ENCODE measurements around the gene TIGD7. TPM values are rescaled to one million over a fixed set of nuclear protein-coding genes. Genes with fewer than 3 reads are reported as not detected.
A peak's percentile ranks its signal among the peaks of the same experiment; 100 is the strongest.

TIGD7 gene, protein sequence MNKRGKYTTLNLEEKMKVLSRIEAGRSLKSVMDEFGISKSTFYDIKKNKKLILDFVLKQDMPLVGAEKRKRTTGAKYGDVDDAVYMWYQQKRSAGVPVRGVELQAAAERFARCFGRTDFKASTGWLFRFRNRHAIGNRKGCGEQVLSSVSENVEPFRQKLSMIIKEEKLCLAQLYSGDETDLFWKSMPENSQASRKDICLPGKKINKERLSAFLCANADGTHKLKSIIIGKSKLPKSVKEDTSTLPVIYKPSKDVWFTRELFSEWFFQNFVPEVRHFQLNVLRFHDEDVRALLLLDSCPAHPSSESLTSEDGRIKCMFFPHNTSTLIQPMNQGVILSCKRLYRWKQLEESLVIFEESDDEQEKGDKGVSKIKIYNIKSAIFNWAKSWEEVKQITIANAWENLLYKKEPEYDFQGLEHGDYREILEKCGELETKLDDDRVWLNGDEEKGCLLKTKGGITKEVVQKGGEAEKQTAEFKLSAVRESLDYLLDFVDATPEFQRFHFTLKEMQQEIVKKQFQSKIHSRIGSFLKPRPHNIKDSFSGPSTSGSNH
- 1 to 10 TPM in 2 of 4 donors, under 1 TPM in 1, not detected in 1; 0.20 to 4.3 (median 2.5) TPM for total RNA-seq

DNA sequence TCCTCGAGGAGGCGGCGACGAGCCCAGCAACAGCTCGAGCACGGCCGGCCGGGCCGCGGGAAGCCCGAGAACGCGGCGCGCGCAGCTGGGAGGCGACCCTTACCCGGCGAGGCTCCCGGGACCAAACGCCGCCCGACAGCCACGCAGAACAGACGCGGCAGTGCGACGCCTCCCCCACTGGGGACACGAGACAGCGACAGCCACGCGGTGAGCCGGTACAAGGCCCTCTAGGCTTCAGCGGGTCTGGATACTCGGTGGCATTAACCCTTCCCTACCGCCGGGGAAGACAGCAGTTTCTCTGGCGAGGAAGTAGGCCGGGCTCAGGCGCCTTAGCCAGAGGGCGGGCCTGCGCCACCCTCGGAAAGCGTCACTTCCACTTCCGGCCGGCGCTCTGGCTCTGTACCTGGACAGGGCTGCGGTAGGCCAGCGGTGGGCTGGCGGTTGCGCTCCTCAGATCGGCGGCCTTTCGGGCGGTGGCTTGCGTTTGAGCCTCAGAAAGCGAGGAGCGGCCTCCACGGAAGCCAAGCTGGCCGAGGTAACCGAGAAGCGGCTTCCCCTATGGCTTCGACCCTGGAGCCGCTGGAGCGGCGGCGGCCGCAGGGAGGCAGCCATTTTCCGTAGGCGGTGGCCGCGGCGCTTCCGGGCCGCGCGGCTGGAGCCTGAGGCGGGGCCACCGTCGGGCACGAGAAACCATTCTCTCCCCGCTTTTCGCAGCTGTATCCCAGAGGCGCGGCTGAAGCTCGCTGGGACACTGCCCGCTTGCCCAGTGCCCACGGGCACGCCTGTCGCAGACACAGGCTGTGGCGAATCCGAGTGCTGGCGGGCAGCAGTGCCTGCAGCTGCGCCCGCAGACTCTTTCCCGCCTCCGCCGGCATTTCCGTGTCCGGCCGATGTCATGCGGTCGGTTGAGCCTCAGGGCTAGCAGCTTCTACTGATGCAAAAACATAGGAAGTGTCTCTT, at the start of gene TIGD7, which contains the start of gene ZNF75A:
Gene TIGD7, minus strand, starts transcription at position 322 of the 960 bp plus-strand sequence. CDS start 4,816 bp downstream, outside the sequence.
Gene ZNF75A, plus strand, starts transcription at position 389 of the 960 bp plus-strand sequence. CDS start 2,932 bp downstream, outside the sequence.
- intact Hi-C loops (cut with DNase I; ENCODE audit: low total_unique reads) = no loop called here
- peaks cover 59 to 80% of the 10 kb centered on the region in 2 donors for H3K9me3 ChIP-seq
- TF ChIP-seq EP300 (IDR thresholded peaks at IDR 0.05; ENCODE audit: low read depth) (no peak), POLR2A (IDR thresholded peaks at IDR 0.05) (peak; percentile 89), POLR2AphosphoS5 (IDR thresholded peaks at IDR 0.05) (peak; percentile 64 to 94 (median 93))
- TF ChIP-seq, protein P1, sequence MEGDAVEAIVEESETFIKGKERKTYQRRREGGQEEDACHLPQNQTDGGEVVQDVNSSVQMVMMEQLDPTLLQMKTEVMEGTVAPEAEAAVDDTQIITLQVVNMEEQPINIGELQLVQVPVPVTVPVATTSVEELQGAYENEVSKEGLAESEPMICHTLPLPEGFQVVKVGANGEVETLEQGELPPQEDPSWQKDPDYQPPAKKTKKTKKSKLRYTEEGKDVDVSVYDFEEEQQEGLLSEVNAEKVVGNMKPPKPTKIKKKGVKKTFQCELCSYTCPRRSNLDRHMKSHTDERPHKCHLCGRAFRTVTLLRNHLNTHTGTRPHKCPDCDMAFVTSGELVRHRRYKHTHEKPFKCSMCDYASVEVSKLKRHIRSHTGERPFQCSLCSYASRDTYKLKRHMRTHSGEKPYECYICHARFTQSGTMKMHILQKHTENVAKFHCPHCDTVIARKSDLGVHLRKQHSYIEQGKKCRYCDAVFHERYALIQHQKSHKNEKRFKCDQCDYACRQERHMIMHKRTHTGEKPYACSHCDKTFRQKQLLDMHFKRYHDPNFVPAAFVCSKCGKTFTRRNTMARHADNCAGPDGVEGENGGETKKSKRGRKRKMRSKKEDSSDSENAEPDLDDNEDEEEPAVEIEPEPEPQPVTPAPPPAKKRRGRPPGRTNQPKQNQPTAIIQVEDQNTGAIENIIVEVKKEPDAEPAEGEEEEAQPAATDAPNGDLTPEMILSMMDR (IDR thresholded peaks at IDR 0.05) = peak in 2 of 5 experiments; percentile 34 to 38
- H3K4me3 ChIP-seq = peak within 1 kb of the TSS; percentile 30 to 81 (median 58)
- DNase-seq = peak; percentile 87
- in situ Hi-C loops (cut with MboI; ENCODE audit: low pct_ligation_motif_present in 1 of 4, low pct_unique_long_range_greater_than_20kb in 1 of 4, low sequenced_read_pairs in 3 of 4) = loop anchor here in 1 of 4 donors (25.0 kb wide), 1 partner anchor 107 kb away; the partner anchor contains the start of genes ZNF174 and ZSCAN32
- 16% methylated on average over 69 of the region's 103 CpGs; no CpG with 5 or more reads in 1 of the 2 donors for WGBS, 2 donors (ENCODE audit: low coverage in 1 of 2)
- no peaks in the 10 kb centered on the region for H3K27me3 ChIP-seq
- H3K27ac ChIP-seq = peak within 1 kb of the TSS; percentile 82 to 93 (median 86)
- H3K36me3 ChIP-seq = peaks cover 0 to 53% (median 12%) of the 10 kb centered on the region in 4 donors
- peaks cover 0 to 25% (median 3%) of the 10 kb centered on the region in 4 donors for H3K4me1 ChIP-seq

DNA sequence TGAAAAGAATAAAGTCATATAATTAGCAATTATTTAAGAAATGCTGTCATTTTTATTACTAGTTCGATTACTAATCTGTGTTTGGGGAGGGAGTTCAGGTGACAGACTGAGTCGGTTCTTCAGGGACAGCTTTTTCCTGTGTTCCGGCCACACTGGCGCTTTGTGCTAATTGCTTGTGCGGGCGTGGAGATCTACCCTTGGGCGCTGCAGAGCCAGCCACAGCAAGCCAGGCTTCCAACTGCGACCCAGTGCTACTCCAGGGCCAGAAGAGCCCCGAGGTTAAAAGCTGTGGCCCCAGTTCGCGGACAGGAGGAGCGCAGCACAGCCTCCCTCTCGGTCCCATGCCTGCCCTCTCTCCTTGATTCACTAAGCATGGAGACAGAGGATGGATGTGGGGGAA, 43.9 kb upstream of the TIGD7 start:
- in situ Hi-C loops (cut with MboI; ENCODE audit: low pct_ligation_motif_present in 1 of 4, low pct_unique_long_range_greater_than_20kb in 1 of 4, low sequenced_read_pairs in 3 of 4) (no loop called here), intact Hi-C loops (cut with DNase I; ENCODE audit: low total_unique reads) (no loop called here)
- Histone ChIP-seq H3K9me3 (no peaks in the 10 kb centered on the region), H3K27me3 (no peaks in the 10 kb centered on the region), H3K27ac (no peak overlapping the region), H3K36me3 (no peaks in the 10 kb centered on the region), H3K4me3 (no peak overlapping the region), H3K4me1 (no peaks in the 10 kb centered on the region)
- no peak for DNase-seq
- TF ChIP-seq EP300 (IDR thresholded peaks at IDR 0.05; ENCODE audit: low read depth) = no peak
- TF ChIP-seq POLR2A (IDR thresholded peaks at IDR 0.05) = no peak
- TF ChIP-seq, protein P1 (IDR thresholded peaks at IDR 0.05) = no peak
- no peak for TF ChIP-seq POLR2AphosphoS5 (IDR thresholded peaks at IDR 0.05)
- 0 to 73% methylated on average over 1 to 13 of the region's 13 CpGs for WGBS, 2 donors (ENCODE audit: low coverage in 1 of 2)

GRCh38 chr16:3348547-3349167, 43.4 kb upstream of the TIGD7 start:
- DNase-seq = no peak
- in situ Hi-C loops (cut with MboI; ENCODE audit: low pct_ligation_motif_present in 1 of 4, low pct_unique_long_range_greater_than_20kb in 1 of 4, low sequenced_read_pairs in 3 of 4) = no loop called here
- 46 to 53% methylated on average over 2 to 4 of the region's 4 CpGs for WGBS, 2 donors (ENCODE audit: low coverage in 1 of 2)

More at GRCh38 chr16:3348547-3349167, 43.4 kb upstream of the TIGD7 start:
- intact Hi-C loops (cut with DNase I; ENCODE audit: low total_unique reads) = no loop called here
- TF ChIP-seq EP300 (IDR thresholded peaks at IDR 0.05; ENCODE audit: low read depth) (no peak), POLR2AphosphoS5 (IDR thresholded peaks at IDR 0.05) (no peak), POLR2A (IDR thresholded peaks at IDR 0.05) (no peak)
- TF ChIP-seq, protein P1 (IDR thresholded peaks at IDR 0.05) = no peak
- Histone ChIP-seq H3K4me1 (no peaks in the 10 kb centered on the region), H3K36me3 (no peaks in the 10 kb centered on the region), H3K9me3 (no peaks in the 10 kb centered on the region), H3K27ac (no peak overlapping the region), H3K4me3 (no peak overlapping the region), H3K27me3 (no peaks in the 10 kb centered on the region)

Measured in transverse colon (tissue), 4 donors.